HL-60 (cell line): ENCODE results near the gene TTLL7.

Source experiments
- CTCF ChIP-seq: IDR thresholded peaks from one replicate; pipeline ENCODE4 v1.5.1; 2011; ENCODE audit warnings: low read length, control low read depth, inconsistent platforms; ENCODE audit not compliant: insufficient read depth
- GABPA ChIP-seq: IDR thresholded peaks from 2 replicates; pipeline ENCODE4 v1.6.1; 2012; ENCODE audit warnings: low read depth
- POLR2AphosphoS5 ChIP-seq: IDR thresholded peaks from 2 replicates; pipeline ENCODE4 v1.6.1; 2012; ENCODE audit warnings: low read depth

GRCh38 chr1:83929184-83929583, 69.7 kb downstream of the TTLL7 start:
- TF ChIP-seq CTCF, result no peak
- TF ChIP-seq POLR2AphosphoS5, result no peak
- no peak for TF ChIP-seq GABPA
